Cardiac septum (tissue), 1 donor: ENCODE results near the gene TSPAN3. TPM values are rescaled to one million over a fixed set of nuclear protein-coding genes. Genes with fewer than 3 reads are reported as not detected.

Experiments used
- DNase-seq: peaks from one replicate; pipeline ENCODE4 v3.0.0-alpha.2; 2020; ENCODE audit warnings: low spot score
- intact Hi-C: fragments of 100-400 bp; cut with DNase I; formaldehyde crosslinking; loops from one replicate; pipeline ENCODE4 v1.14.0; 2022
- total RNA-seq: library from RNA; stranded (reverse); fragmentation: NEBNext Ultra II Directional; extraction: Animal tissue kit (Norgen Biotek cat#: 25700); gene quantifications from one replicate; pipeline ENCODE4 v1.2.1, GENCODE V29; 2021
- donor health status: DM: no; HTN: no; CAD: no.

The TSPAN3 gene
- total RNA-seq, 1 donor from 2014 or later, result 101 TPM

DNA sequence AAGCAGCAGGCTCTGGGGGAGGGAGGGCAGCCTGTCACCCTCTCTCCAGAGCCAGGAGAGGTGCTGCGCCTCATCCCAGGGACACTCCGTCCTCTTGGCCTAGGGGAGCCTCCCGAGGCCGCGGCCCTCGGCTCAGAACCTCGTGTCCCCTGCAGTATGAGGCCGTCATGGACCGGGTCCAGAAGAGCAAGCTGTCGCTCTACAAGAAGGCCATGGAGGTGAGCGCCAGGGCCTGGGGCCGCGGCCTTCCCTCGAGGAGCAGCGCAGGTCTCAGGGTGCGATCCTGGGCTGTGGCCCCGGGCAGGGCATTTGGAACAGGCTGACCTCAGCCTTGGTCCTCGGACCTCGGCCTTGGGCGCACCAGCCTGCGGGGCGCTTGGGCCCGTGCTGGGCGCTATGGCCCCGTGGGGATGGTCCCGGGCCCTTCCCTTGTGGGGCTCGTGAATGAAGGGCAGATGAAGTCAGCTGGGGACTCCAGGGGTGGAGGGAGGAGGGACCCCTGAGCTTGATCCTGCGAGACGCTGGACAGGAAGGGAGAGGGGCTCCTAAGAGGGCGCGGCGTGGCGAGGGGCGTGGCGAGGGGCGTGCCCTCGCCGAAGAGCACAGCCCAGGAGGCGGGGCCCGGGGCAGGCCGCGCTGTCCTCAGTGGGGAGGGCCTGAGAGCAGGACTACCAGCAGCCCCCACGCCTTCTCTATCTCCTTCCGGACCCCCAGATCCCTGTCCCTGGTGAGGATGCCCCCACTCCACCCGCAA is 43.0 kb downstream of the TSPAN3 start:
- intact Hi-C loops, result no loop called here

DNA sequence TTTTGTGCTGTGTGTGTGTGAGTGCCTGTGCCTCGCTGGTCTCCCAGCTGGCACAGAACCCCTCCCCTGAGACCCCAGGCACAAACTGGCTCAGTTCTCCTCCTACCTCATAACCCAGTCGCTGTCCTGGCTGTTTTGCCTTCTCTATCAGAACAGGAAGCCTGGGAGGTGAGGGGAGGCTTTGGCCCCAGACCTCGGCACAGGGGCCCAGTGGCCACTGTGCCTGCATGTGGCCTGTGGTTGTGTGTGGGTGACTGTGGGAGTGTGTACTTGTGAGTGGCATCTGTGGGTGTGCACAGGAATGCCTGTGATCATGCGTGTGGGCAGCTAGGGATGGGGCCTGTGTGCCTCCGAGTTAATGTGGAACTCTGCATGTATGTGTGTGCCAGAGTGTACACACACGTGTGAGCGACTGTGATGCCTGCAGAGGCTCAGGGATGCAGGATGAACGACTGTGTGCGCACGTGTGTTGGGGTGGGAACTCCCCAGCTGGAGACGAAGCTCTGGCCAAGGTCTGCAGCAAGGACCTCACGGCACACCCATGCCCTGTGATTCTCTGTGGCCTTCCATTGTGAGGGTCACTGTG is 43.7 kb downstream of the TSPAN3 start:
- intact Hi-C loops, result no loop called here
- peak; percentile 55 for DNase-seq

More for the DNA sequence above, 43.0 kb downstream of the TSPAN3 start:
- no peak for DNase-seq

DNA sequence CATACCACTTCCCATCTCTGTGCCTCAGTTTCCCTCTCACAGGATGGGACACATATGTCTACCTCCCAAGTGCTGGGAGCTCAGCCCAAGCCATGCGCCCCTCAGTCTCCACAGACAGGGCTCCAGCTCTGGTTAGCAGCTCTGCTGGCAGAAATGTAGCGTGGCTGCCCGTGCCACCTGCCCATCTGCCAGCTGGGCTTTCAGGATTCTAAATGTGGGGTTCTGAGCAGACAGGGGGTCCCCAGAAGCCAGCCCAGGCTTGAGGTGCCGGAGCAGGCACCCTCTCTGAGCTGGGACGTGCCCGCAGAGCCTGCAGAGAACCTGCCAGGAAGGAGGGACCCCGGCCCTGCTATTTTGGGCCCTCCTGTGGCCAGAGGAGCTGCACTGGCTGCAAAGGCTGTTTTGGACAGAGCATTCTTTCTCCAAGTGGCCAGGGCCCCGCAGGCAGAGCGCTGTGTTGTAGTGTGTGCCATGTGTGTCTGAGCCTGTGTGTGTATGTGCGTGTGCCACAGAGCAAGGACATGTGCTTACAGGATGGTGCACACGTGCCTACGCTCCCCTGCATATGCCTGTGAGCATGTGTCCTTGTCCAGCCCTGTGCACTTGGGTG is 44.3 kb downstream of the TSPAN3 start:
- intact Hi-C loops, result no loop called here
- DNase-seq, result peak; percentile 51

DNA sequence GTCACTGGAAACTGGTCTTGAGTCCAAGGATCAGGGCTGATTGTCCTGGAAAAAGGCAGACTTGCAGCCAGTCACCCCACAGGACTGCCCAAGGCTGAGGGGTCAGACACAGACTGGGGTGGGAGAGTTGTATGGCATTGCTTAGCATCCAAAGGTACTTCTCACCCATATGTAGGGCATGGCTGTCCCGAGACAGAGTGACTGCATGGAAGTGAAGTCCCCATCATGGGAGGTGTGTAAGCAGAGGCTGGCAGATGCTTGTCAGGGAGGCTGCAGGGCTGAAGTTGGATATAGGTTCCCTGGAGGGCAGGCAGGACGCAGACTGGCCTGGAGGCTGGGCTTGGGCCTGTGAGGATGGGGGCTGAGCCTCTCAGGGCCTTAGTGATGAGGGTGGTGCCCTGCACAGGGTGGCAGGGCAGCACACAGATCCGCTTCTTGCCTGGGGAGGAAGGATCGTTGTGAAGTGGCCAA is 44.9 kb downstream of the TSPAN3 start:
- intact Hi-C loops, result loop anchor here (2.0 kb wide), 1 partner anchor 81 kb away; no protein-coding TSS in a partner anchor
- no peak for DNase-seq

DNA sequence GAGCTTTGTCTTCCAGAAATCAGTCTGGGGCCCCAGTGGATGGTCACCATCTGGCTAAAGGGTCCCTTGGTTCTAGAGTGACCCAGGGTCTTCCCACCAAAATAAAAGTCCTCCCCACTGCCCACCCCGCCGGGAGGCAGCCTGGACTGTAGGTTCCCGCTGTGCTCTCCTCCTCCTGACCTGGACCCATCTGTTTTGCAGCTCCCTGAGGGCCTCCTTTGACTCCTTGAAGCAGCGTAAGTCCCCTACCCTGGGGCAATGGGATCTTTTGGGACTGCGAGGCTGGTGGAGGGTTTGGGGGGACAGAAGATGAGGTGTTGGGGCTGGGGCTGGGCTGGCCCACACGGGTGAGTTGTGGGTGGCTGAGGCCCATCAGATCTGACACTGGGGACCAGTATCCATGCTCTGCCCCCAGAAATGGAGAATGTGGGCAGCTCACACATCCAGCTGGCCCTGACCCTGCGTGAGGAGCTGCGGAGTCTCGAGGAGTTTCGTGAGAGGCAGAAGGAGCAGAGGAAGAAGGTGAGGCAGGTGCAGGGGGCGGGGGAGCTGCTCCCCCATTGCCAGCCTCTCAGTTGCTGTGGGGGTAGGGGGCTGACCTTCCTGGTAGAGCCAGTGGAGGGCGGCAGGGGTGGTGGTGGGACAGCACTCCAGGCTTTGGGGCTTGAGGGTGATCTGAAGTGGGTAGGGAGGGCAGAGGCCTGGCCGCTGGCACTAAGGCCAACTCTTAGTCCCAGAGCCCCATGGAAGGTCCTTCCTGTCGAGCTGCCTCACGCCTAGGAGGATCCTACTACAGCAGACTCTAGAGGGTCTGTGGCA is 45.6 kb downstream of the TSPAN3 start:
- intact Hi-C loops, result loop anchor here (2.0 kb wide), 1 partner anchor 82 kb away; no protein-coding TSS in a partner anchor
- peak; percentile 44 for DNase-seq

DNA sequence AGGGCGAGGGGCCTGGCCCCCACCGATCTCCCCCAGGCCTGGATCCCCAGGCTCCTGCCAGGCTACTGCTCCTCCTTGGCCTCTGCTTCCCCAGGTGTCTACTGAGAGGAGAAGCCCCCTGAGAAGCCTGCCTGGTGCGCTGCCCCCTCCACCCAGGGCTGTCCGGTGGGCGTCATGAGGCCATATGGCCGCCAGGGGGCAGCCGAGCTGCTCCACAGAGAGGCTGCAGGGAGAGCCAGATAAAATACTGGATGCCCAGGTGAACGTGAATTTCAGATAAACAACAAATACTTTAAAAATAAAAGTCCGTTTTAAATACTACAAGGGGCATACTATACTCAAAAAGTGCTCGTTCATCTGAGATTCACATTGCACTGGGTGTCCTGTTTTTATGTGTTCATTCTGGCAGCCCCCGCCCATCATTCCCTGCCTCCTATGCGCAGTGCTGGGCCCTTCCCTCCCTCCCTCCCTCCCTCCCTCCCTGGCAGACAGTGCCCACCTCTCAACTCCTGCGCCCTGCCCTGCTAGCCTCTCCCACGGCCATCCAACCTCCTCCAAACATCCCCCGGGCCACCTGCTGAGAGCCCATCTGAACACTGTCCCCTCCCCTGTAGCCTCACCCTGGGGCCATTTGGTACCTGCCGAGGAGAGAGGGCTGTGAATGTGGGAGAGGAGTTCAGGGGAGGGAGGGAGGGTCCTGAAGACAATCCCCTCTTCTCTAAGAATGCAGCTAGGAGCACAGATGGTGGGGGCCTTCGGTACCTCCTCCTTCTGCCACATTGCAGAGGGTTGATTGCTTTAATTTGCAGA is 46.4 kb downstream of the TSPAN3 start:
- DNase-seq, result peak; percentile 77
- intact Hi-C loops, result loop anchor here (2.0 to 5.0 kb wide), 2 partner anchors 82 to 518 kb away; no protein-coding TSS in a partner anchor

DNA sequence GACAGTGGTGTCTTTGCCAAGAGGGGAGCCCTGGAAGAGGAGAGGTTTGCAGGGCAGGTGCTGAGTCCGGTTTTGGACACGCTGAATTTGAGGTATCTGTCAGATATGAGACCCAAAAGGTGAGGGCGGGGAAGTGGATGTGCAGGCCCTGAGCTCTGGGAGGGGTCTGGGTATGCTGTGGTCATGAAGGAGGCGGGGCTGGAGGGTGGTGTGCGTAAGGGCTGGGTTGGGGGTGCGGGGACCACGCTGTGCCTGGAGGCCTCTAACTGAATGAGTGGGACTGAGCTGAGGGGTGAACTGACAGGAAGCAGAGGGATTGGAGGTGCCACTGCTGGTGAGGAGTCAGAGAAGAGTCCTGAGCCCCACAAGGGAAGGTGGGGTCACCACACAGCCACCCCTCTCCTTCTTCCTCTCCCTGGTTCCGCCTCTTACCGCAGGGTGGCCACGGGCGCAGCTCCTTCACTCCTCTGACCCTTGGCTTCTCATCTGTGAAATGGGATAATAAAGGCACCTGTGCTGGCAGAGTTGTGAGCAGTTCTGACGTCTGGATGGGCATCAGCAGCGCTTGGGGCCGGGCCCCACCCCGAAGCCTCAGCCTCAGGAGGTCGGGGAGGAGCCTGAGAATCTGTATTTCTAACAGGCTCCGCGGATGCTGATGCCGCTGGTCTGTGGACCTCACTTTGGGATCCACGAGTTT is 47.2 kb downstream of the TSPAN3 start:
- DNase-seq, result peak; percentile 55
- intact Hi-C loops, result loop anchor here (2.0 to 5.0 kb wide), 2 partner anchors 83 to 519 kb away; no protein-coding TSS in a partner anchor

DNA sequence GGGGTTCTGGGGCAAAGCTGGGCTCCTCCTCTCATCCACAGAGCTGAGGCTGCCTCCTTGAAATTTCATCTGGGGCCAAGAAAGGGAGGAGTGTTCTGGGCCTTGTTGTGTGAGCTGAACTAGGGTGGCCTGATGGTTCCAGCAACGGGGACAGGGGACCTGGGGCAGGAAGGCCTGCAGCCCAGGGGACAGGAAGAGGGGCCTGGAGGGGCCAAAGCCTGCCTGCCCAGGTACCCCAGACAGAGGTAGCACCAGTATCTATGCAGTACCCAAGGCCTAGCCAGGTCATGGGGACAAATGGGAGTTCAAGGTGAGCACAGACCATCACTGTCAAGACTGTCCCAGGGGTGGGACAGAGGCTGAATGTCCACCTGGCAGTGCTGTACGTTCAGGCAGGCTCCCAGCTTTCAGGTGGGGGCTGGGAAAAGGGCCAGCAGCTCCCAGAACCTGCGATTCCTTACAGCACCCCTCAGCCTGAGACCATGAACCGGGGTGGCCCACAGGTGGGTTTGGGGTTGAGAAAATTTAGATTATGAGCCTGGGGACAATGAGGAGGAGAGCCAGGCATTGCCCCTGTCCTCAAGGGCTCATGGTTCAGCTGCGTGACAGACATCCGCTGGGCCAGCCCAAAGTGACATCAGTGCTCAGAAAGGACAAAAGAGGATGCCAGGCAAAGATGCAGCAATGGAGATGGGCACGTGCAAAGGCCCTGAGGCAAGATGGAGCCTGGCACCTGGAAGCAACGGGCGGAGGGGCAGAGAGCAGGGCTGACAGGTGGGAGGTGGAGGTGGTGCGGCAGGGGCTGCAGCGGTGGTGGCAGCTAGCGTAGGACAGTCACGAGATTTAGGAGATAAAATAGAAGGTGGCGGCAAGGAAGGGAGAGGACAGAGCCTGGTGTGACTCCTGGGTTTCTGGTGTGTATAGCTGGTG is 48.0 kb downstream of the TSPAN3 start:
- intact Hi-C loops, result loop anchor here (5.0 kb wide), 1 partner anchor 519 kb away; no protein-coding TSS in a partner anchor

DNA sequence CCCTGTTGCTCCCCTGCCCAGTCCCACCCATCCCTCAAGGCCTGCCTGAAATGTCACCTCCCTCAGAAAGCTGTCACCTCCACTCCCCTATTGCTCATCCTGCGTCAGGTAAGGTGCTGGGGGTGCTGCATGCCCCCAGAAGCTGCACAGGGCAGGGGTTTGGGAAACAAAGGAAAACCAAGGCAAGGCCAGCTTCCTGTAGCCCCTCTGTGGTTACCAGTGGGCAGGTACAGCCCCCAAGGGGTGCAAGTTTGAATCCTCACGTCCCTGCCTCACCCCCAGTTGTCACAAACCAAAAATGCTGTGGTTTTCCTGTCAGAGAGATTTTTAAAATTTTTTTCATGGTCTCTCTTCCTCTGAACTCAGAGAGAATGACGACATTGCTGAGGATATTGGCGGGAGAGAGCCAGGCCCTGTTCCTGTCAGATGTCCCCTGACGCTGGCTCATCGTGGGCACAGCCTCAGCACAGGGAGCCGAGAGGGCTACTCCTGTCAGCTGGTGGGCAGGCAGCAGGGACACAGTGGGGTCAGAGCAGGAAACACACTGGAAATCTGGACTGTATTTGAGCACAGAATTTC is 49.0 kb downstream of the TSPAN3 start:
- no peak for DNase-seq
- intact Hi-C loops, result loop anchor here (5.0 kb wide), 1 partner anchor 520 kb away; no protein-coding TSS in a partner anchor

More for the DNA sequence above, 48.0 kb downstream of the TSPAN3 start:
- DNase-seq, result no peak

DNA sequence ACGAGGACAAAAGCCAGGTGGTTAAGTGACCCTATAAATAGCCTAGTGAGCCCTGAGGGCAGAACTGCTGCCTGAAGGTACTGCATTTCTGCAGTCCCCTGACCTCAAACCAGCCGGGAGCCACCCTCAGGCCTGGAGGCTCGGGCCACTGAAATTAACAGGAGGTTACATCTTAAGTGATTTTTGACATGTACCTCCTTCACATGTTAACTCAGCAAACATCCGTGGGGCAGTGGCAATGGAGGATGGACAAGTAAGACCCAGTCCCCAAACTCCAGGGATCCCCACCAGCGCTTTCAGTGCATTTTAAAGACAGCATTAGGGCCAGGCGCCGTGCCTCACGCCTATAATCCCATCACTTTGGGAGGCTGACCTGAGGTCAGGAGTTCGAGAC is 49.8 kb downstream of the TSPAN3 start:
- intact Hi-C loops, result loop anchor here (5.0 kb wide), 1 partner anchor 521 kb away; no protein-coding TSS in a partner anchor
- DNase-seq, result no peak

DNA sequence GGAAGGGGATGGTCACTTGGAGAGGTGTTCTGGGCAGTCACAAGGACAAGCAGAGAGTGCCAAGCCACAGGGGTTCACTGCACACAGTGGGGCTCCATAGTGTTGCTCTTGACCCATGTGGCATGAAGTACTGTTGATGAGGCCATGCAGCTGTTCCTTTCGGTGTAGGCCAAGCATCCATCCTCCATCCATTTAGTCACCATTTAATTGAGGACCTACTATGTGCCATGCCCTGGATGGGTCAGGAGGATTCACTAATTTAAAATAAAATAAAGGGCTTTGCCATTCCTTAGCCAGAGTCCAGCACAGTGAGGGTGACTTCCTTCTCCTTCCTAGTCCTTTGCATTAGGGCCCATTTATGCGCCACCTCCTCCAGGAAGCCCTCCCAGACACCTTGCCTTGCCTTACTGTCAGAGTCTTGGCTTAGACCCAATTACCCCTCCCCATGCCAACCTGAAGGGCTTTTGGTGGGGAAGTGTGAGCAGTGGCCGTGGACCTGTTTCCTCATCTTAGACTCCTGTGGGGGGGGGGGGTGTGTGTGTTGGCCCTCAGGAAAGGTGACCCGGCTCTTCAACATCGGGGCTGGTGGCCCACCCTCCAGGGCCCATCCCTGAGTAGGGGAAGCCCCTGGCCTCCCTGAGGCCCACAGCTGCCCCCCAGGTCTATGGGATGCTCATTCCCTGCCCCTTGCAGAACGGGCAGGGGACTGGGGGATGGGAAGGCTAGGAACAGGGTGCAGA is 50.4 kb downstream of the TSPAN3 start:
- DNase-seq, result no peak
- intact Hi-C loops, result loop anchor here (5.0 kb wide), 1 partner anchor 522 kb away; no protein-coding TSS in a partner anchor

DNA sequence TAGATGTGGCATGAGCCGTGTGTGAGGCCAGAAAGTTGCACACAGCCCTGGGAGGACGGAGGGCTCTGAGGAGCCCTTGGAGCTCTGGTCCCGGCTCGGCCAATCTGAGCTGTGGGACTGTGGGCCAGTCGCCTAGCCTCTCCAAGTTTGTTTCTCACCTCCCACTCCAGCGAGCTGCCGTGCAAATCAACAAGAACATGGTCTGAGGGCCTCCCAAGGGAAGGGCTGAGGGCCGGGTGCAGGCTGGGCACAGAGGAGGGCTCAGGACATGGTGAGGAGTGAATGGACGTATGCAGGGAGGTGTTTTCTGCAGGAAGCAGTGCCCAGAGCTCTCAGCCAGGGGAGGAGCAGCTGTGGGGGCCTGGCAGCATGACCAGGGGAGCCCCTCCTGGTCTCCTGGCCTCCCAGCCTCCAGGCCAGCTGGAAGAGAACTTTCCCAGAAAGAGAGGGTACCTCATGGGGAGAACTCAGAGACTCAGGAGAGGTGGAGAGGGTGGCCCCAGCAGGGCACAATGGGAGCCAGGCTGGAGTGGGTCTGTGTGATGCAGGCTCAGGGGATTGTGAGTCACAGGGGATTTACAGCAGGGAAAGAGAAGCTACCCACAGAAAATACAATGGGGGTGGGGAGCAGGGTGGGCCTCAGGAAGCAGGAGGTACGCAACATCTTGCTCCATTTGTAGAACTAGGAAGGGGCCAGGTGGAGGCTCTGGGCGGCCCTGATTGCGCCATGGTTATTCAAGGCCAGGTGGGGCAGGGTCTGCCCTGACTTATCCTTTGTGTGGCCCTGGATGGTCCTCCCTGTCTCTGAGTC is 51.2 kb downstream of the TSPAN3 start:
- intact Hi-C loops, result loop anchor here (5.0 kb wide), 1 partner anchor 523 kb away; no protein-coding TSS in a partner anchor
- no peak for DNase-seq

DNA sequence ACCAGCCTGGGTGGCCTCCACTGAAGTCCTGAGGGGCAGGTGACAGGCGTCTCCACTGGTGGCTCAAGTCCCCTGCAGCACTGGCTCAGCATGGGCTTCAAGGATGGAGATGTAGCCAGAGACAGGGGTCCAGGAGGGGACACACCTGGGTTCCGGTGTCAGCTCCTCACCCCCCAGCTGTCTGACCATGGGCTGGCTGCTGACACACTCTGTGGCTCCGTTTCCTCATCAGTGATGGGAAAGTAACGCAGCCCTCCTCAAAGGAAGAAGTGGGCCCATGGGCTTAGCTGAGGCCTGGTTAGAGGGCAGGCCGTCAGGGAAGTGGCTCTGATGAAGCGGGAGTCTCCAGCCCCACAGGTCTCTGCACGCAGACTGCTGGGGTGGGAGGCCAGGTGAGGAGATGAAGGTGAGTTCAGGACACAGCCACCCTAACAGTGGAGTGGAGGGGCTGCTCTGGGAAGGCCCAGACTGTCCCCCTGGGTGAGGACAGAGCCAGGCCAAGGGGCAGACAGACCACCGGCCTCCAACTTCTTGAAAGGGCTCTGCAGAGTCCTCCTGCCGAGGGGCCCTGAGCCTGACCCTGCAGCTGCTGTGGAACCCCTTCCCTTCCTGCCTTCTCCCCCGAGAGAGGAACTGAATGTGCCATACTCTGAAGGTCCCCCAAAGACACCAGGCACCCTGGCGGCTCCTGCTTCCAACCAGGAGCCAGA is 52.0 kb downstream of the TSPAN3 start:
- intact Hi-C loops, result no loop called here
- no peak for DNase-seq
